HG03442 (cell line): ENCODE measurements around the gene HTRA3.

Experiments
- ATAC-seq: cut with Tn5 transposase; IDR thresholded peaks from one replicate; pipeline ENCODE4 v1.9.1; 2021; ENCODE audit warnings: mild to moderate bottlenecking, moderate library complexity; ENCODE audit not compliant: unreplicated experiment

The HTRA3 gene

DNA sequence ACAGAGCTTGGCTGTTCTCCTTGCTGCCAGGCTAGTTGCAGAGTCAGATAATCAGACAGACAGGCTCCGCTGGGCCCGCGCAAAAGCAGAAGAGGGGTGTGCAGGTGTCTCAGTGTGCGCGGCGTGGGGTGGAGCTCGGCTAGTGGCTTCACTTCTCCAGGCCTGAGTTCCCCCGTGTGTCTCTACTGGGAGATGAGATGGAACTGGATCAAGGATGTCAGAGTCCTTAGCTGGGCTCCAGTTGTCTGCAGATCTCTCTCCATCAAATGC is 21.1 kb downstream of the HTRA3 start:
- no peak for ATAC-seq

DNA sequence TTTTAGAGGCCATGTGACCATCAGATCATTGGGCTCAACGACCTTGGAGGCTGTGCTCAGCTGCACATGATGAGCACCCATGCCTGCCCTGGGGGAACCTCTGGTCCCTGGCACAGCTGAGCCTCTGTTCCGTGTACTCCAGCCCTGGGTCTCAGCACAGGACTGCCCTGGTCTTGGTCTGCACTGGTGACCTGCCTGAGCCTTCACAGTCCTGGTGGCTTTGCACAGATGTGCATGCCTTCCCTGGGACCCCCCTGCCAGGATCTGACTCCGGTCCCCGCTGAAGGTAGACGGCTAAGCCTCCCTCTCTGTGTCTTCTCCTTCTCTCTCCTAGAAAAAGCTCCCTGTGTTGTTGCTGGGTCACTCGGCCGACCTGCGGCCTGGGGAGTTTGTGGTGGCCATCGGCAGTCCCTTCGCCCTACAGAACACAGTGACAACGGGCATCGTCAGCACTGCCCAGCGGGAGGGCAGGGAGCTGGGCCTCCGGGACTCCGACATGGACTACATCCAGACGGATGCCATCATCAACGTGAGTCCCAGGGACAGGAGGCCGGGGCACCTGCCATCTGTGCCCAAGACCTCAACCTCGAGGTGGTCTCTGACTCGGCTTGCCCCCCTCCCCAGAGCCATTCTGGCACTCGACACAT is 21.6 kb downstream of the HTRA3 start:
- no peak for ATAC-seq

DNA sequence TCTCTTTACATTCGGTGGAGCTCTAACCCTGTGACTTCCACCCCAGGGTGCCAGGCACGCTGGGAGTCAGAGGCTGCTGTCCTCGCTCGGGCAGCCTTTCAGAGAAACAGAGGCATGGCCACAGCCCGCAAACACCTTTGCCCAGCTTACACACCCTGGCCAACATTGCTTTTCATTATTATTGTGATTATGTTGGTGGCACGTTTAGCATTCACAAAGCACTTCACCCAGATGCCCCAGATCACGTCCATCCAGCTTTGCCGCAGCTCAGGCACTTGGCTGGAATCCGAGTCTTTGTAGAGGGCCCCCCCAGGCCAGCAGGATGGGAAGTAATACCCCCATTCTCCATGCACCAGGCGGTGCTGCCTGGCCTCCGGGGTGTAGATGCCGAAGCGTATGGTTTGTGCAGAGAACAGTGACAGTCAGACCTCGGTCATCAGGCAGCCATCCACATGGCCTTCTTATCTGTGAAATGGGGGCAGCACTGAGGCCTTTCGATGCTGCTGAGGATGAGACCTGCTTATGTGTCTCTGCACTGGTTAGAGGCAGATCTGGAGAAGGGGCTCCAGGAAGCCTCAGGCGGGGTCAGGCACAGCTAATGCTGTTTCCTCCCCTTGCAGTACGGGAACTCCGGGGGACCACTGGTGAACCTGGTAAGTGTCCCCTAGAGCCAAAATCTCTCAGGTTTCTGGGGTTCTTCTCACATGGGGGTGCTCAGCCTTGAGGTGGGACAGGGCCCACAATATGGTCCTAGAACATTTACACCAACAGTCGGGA is 22.3 kb downstream of the HTRA3 start:
- ATAC-seq, result no peak

DNA sequence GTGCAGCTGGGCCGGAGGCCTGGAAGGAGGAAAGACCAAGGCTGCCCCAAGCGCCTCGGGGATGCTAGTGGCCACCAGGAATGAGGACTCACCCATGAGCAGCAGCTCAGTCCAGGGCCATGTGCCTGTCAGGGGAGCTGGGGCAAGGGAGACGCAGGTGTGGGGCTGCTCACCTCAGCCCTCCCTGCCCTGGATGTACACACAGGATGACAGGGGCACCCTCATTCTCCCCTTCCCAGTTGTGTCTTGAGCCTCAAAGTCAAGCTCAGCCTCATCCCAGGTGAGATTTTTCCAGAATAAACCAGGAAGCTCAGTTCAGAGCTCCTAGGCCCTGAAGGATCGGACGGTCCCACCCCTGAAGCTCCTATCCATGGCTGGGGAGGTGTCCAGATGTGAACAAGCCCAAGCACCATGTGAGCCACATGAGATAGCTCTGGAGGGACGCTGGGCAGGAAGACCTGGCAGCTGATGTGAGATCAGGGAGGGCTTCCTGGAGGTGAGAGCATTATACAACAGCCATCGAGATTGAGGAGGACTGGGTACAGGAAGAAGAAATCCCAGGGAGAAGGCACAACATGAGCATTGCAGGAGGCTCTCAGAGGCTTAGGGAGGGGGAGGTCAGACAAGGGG is 23.0 kb downstream of the HTRA3 start:
- ATAC-seq, result no peak

DNA sequence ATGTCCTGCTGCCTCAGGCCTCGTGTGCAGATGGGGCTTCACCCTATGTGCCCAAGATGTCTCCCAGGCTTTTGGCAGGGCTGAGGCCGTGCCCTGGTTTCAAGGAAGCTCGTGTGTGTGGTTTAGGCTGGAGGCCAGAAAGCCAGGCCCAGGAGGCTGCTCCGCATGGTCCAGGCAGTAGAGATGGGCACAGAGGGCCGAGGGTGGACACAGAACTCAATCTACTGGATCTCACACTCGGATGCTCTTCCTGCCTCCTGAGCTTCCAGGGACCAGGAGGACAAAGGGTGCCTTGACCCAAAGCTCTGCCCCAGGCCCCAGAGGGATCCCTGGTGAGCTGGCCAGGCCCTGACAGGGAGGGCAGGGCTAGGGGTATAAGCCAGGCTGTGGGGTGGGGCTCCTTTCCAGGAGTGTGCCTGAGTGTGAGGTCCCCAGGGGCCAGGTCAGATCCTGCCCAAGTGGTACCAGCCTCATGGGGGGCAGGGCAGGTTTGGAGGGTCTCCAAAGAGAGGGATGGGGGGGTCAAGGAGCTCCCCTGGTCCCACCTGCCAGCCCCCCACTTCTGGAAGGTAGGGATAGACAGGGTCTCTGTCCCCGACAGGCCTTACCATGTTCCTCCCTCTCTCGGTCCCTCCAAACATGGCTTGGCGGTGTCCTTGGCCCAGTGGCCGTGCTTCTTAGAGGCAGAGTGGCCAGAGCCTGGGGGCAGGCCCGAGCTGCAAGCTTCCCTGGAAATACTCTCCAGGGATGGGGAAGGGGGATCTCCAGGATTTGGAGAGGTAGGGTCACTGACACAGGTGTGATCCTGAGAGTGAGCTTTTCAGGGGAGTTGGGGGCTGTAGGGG is 23.8 kb downstream of the HTRA3 start:
- ATAC-seq, result no peak

DNA sequence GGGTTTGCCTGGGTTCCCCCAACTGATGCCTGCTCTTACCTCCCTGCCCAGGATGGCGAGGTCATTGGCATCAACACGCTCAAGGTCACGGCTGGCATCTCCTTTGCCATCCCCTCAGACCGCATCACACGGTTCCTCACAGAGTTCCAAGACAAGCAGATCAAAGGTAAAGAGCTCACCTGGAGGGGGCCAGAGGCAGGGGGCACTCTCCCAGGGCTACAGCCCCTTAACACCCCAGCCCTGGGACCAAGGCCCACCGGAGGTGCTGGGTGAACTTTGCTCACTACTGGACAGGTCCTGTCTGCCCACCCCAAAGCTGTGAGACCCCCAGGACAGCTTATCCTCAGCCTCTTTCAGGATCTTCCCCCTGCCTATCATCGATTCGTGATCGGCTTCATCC is 24.5 kb downstream of the HTRA3 start:
- ATAC-seq, result no peak

DNA sequence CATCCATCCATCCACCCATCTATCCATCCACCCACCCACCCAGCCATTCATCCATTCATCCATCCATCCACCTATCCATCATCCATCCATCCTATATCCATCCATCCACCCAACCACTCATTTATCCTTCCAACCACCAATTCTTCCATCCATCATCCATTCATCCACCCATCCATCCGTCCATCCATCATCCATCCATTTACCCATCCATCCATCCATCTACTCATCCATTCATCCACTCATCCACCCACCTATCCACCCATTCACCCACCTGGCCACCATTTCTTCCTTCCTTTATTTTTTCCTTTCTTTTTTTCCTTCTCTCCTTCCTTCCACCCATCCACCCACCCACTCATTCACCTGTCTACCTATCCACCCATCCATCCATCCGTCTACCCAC is 25.2 kb downstream of the HTRA3 start:
- ATAC-seq, result no peak

DNA sequence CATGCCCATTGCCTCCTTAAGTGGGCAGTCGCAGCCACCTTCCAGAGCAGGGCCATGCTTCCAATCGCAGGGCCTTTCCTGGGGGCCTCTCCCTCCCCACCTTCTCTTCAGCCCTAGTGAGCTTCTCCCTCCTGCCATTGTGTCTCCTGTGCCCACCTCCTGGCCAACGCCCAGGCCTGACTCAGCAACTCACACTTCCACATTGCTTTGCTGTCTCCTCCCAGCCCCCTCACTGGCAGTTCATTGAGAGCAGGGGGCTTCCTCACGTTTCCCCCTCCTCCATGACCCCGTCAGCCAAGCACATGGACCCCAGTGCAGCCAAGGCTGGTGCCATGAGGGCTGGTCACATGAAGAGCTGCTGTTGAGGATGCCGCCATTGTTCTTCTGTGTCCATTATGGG is 25.9 kb downstream of the HTRA3 start:
- no peak for ATAC-seq

DNA sequence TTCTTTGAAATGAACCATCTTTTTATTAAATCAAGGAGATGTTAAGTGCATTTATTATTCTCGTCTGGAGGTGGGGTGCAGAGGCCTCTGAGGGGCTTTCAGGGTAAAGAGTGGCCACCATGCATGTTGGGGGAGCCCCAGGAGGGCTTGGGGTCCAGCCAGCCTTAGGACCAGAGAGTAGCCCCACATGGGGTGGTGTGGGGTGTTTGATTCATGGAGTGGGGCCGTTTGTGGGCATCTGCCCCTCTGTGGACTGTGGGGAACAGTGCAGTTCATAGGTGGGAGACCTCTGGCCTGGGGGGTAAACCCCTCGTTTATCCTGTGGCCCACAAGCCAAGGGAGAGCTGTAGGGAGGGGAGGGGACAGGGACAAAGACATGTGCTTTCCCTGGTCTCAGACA is 26.9 kb downstream of the HTRA3 start:
- no peak for ATAC-seq

DNA sequence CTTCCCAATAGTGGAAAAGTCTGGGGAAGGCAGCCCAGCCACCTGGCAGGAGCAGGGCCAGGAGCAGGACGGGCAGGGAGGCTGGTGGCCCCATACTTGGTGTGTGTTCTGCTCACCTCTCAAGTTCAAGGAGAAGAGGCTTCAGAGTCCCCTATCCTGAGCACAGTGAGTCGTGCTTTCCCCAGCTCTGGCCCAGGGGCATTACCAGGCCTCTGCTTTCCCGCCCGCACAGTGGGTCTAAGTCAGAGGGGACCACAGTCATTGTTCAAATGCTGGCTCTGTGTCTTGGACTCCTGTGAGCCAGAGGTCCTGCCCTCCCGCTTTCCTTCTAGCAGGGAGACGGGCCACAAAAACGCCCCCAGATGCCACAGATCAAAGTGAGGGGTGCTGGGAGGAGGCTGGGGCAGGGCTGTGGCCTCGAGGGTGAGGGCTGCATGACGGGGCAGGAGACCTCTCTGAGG is 27.6 kb downstream of the HTRA3 start:
- ATAC-seq, result no peak

DNA sequence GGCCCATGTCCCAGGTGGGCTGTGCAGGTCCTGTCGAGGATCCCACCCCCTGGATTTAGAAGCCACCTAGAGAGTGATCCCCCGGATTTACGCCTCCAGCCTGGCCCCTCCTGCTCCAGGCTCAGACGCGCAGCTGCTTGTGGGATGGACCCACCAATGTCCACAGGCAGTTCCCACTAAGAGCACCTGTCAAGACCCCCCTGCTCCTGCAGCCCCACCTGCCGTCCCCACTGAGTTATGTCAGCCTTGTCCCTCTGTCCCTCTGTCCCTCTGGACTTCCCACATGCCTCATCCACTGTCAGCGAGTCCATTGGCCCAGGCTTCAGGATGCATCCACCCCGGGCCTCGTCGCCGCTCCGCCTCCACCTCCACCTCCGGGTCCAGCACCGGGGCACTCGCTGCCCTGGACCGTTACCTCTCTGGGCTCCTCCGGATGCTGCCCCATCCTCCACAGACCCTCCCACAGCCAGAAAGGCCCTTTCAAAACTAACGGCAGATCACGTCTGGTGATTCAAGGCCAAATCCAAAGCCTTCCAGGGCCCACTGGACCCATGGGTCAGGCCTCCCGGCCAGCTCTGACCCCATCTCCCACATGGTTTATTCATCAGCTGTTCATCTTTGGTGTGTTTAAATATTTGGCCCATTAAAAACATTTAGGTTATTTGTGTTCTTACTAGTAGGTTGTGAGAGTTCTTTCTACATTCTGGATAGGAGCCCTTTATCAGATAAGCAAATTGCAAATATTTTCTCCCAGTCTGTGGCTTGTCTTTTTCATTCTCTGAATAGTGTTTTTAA is 28.3 kb downstream of the HTRA3 start:
- ATAC-seq, result no peak

DNA sequence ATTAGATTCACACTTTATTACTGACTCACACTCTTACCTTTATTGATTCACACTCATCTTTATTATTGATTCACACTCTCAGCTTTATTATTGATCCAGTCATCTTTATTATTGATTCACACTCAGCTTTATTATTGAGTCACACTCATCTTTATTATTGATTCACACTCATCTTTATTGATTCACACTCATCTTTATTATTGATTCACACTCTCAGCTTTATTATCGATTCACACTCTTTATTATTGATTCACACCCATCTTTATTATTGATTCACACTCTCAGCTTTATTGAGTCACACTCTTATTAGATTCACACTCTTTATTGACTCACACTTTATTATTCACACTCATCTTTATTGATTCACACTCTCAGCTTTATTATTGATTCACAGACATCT is 31.3 kb downstream of the HTRA3 start:
- ATAC-seq, result no peak

DNA sequence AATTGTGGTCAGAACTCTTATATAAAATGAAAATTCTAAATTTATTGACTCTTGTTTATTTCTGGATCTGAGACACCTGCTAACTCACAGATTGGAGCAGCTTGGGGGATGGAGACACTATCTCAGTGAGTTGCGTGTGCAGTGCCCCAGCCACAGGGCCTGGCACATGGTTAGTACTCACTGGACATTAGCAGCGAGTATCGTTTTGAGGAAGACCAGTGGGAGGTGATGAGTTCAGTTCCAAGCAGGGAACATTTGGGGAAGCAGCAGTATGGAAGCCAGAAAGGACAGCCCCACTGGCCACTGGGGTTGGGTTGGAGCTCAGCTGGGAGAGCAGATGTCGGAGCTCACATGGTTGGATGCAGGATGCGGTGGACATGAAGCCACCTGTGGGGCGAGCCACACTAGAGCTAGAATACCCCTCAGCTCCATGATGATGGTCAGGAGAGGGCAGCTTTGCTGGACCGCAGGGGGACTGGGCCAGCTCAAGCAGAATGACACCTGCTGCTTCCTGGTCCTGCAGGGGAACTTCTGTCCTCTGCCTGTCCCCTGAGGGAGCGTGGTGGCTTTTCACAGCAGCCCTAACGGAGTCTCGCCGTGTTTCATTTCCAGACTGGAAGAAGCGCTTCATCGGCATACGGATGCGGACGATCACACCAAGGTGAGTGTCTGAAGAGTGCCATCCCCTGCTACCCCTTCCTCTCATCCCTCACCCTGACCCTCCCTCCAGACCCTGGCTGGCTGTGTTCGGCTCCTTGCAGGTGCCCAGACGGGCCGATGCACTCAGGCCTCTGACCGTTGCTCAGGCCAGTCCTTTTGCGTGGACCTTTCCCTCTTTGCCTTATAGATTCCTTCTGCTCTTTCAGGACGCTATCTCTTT is 32.5 kb downstream of the HTRA3 start:
- no peak for ATAC-seq

DNA sequence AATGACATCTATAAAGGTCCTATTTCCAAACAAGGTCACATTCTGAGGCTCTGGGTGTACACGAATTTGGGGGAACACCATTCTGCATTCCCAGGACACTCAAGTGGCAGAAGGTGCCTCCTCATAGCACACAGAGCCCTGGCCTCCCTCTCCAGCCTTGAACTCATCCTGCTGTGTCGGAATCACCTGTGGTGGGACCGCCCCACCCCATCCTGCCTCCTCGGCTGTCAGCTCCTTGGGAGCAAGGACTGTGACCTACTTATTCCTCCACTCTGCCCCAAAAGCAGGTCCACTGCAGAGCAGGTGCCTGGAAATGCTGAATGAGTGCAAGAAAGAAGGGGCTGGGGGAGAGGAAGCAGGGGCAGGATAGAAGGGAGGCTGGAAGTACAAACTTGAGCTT is 33.5 kb downstream of the HTRA3 start:
- ATAC-seq, result no peak

DNA sequence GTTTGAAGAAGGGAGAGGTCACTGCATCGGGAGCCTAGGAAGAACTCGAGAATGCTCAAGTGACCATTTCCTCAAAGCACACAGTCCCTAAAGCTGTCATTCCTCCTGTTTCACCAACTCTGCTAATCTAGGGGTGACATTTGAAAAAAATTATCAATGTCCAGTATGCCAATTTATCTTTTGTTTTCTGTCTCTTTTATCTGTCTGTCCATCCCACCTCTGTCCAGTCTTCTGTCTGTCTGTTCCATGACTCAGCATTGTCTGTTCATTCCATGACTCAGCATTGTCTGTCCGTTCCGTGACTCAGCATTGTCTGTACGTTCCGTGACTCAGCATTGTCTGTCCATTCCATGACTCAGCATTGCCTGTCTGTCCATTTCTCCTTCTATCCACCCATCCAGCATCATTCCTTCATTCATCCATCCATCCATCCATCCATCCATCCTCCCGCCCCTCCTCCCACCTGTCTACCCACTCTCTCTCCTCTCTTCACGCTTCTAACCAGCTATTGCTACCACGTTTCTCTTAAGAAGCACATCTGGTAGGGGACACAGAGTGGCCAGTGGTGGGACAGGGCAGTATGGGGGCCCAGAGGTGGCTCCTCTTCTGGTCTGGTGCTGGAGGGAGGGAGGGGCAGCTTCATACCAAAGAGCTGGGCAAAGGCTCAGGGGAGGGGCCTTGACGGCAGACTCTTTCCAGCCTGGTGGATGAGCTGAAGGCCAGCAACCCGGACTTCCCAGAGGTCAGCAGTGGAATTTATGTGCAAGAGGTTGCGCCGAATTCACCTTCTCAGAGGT is 34.1 kb downstream of the HTRA3 start:
- no peak for ATAC-seq

DNA sequence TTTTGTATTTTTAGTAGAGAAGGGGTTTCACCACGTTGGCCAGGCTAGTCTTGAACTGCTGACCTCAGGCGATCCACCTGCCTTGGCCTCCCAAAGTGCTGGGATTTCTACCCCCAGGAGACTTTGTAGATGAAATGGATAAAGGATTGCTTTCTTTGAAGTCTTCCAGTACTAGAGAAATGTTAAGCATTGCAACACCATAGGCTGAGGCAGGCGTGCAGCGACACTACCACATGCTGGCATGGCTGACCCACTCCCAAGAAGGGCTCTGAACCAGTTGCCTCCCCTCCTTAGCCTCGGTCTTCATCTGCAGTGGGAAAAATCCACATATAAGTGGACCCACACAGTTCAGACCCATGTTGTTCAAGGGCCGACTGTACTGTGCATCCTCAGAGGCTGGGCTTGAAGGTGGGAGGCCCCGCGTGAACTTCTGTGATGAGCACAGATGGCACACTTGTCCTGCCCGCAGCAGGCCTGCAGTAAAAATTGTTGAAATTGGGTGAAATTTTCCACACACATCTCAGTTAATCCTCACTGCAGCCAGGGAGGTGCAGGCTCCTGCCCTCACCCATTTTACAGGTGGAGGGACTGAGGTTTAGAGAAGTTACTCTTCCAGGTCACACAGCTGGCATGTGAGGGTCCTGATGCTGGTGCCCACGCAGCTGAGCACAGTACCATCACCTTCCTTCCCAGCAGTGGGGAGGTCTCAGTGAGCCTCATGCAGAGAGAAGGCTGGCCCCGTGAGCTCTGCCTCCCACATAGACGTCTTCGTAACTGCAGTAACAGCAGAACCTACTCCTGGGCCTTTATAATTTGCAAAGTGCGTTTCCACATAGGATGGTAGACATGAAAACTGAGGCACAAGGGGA is 35.5 kb downstream of the HTRA3 start:
- no peak for ATAC-seq

DNA sequence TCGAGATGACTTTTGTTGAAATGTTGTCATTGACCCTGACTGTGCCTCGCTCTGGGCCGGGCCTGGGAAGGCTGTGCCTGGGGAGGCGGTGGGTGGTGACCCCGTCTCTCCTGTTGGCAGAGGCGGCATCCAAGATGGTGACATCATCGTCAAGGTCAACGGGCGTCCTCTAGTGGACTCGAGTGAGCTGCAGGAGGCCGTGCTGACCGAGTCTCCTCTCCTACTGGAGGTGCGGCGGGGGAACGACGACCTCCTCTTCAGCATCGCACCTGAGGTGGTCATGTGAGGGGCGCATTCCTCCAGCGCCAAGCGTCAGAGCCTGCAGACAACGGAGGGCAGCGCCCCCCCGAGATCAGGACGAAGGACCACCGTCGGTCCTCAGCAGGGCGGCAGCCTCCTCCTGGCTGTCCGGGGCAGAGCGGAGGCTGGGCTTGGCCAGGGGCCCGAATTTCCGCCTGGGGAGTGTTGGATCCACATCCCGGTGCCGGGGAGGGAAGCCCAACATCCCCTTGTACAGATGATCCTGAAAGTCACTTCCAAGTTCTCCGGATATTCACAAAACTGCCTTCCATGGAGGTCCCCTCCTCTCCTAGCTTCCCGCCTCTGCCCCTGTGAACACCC is 36.4 kb downstream of the HTRA3 start:
- no peak for ATAC-seq
